GM23338 (cell line): ENCODE results near the gene RRBP1. TPM values are rescaled to one million over a fixed set of nuclear protein-coding genes. Genes with fewer than 3 reads are reported as not detected.

Experiments used
- ATAC-seq: fragments of 200-7000 bp; cut with Tn5 transposase; 3 replicates; pipeline ENCODE4 v1.9.1; 2020
- DNase-seq: peaks from one replicate; pipeline ENCODE4 v3.0.0-alpha.2; 2015; ENCODE audit warnings: low spot score
- H2AFZ ChIP-seq: fragments of 200-600 bp; sonication (generic); 2 replicates; pipeline ENCODE4 v1.8.0; 2016; ENCODE audit warnings: antibody characterized with exemption, mild to moderate bottlenecking, moderate library complexity
- H3F3A ChIP-seq: fragments of 200-600 bp; sonication (generic); replicated peaks from 2 replicates; pipeline ENCODE4 v1.8.0; 2017; ENCODE audit warnings: antibody characterized with exemption, mixed run types, low read depth
- H3K27ac ChIP-seq: fragments of 200-600 bp; sonication (generic); 2 replicates; pipeline ENCODE4 v1.6.1; 2016; ENCODE audit warnings: low read depth
- H3K27me3 ChIP-seq: fragments of 200-600 bp; sonication (generic); 2 replicates; pipeline ENCODE4 v1.8.0; 2016; ENCODE audit warnings: mild to moderate bottlenecking, mixed run types, moderate library complexity; ENCODE audit not compliant: insufficient read depth
- H3K36me3 ChIP-seq: fragments of 200-600 bp; sonication (generic); 2 replicates; pipeline ENCODE4 v1.8.0; 2016; ENCODE audit warnings: mild to moderate bottlenecking; ENCODE audit not compliant: insufficient read depth
- H3K4me1 ChIP-seq: fragments of 200-600 bp; sonication (generic); 2 replicates; pipeline ENCODE4 v1.8.0; 2016; ENCODE audit warnings: mild to moderate bottlenecking, moderate library complexity; ENCODE audit not compliant: insufficient read depth
- H3K4me2 ChIP-seq: fragments of 200-600 bp; sonication (generic); 2 replicates; pipeline ENCODE4 v1.7.1; 2017; ENCODE audit warnings: mixed run types
- H3K4me3 ChIP-seq: fragments of 200-600 bp; sonication (generic); 2 replicates; pipeline ENCODE4 v1.6.1; 2016; ENCODE audit warnings: mixed run types
- H3K79me2 ChIP-seq: fragments of 200-600 bp; sonication (generic); replicated peaks from 2 replicates; pipeline ENCODE4 v1.8.0; 2017; ENCODE audit warnings: mild to moderate bottlenecking; ENCODE audit not compliant: insufficient read depth
- H3K9me2 ChIP-seq: fragments of 200-600 bp; sonication (generic); 2 replicates; pipeline ENCODE4 v1.8.0; 2017; ENCODE audit not compliant: insufficient read depth
- H4K20me1 ChIP-seq: fragments of 200-600 bp; sonication (generic); replicated peaks from 2 replicates; pipeline ENCODE4 v1.8.0; 2017; ENCODE audit warnings: mild to moderate bottlenecking; ENCODE audit not compliant: insufficient read depth
- H3K27ac Mint-ChIP-seq: 2 replicates; pipeline ENCODE4 v1.8.0; 2020; ENCODE audit warnings: inconsistent platforms, mild to moderate bottlenecking, moderate library complexity, mixed read lengths
- H3K27me3 Mint-ChIP-seq: 3 replicates; pipeline ENCODE4 v1.8.0; 2022; ENCODE audit warnings: low read depth, mild to moderate bottlenecking, moderate library complexity, mixed read lengths, inconsistent platforms; ENCODE audit not compliant: insufficient read depth, poor library complexity
- H3K36me3 Mint-ChIP-seq: 3 replicates; pipeline ENCODE4 v1.8.0; 2021; ENCODE audit warnings: low read depth, mild to moderate bottlenecking, inconsistent platforms, moderate library complexity, mixed read lengths
- H3K4me1 Mint-ChIP-seq: 3 replicates; pipeline ENCODE4 v1.8.0; 2020; ENCODE audit warnings: mild to moderate bottlenecking, inconsistent platforms, mixed read lengths
- H3K4me3 Mint-ChIP-seq: 3 replicates; pipeline ENCODE4 v1.8.0; 2021; ENCODE audit warnings: moderate library complexity, mild to moderate bottlenecking, inconsistent platforms, mixed read lengths
- H3K9me3 Mint-ChIP-seq: 3 replicates; pipeline ENCODE4 v1.8.0; 2020; ENCODE audit warnings: moderate library complexity, mild to moderate bottlenecking, inconsistent platforms, mixed read lengths
- ETS1 ChIP-seq: IDR thresholded peaks from 2 replicates; pipeline ENCODE4 v1.6.1; 2016; ENCODE audit warnings: antibody characterized with exemption
- EZH2 ChIP-seq: fragments of 200-600 bp; sonication (generic); IDR thresholded peaks from one replicate; pipeline ENCODE4 v1.8.0; 2017; ENCODE audit warnings: antibody characterized with exemption, mild to moderate bottlenecking, low read depth; ENCODE audit not compliant: unreplicated experiment
- NANOG ChIP-seq: IDR thresholded peaks from 2 replicates; pipeline ENCODE4 v1.6.1; 2016; ENCODE audit warnings: antibody characterized with exemption, borderline replicate concordance
- POLR2AphosphoS5 ChIP-seq: IDR thresholded peaks from 2 replicates; pipeline ENCODE4 v1.6.1; 2016; ENCODE audit warnings: antibody characterized with exemption, low read depth
- REST ChIP-seq: IDR thresholded peaks from one replicate; pipeline ENCODE4 v1.6.1; 2018; ENCODE audit warnings: antibody characterized with exemption; ENCODE audit not compliant: unreplicated experiment
- STAT1 ChIP-seq: IDR thresholded peaks from one replicate; pipeline ENCODE4 v1.6.1; 2016; ENCODE audit warnings: antibody characterized with exemption; ENCODE audit not compliant: unreplicated experiment
- ZNF331 ChIP-seq: fragments of 250-450 bp; sonication (Bioruptor Pico); IDR thresholded peaks from 2 replicates; pipeline ENCODE4 v1.5.0; 2020; ENCODE audit warnings: low read depth, mild to moderate bottlenecking, moderate library complexity
- ZNF462 ChIP-seq: fragments of 250-450 bp; sonication (Bioruptor Pico); IDR thresholded peaks from 2 replicates; pipeline ENCODE4 v1.5.0; 2020; ENCODE audit warnings: mild to moderate bottlenecking, moderate library complexity
- polyA plus RNA-seq: library from polyadenylated mRNA; unstranded; fragments of >200 nt; fragmentation: Nextera tagmentation; extraction: Ambion mirVana; gene quantifications from 2 replicates; pipeline ENCODE4 v1.2.1, GENCODE V29; 2016
- total RNA-seq: library from RNA; depleted of rRNA; stranded (reverse); fragments of >200 nt; shearing (Covaris generic); gene quantifications from 2 replicates; pipeline ENCODE4 v1.2.3, GENCODE V29; 2014

RRBP1 gene
- total and polyA plus RNA-seq, 2 experiments from 2014 or later: 105 to 113 TPM

GRCh38 chr20:17675519-17676377 lies 6.3 kb downstream of the RRBP1 start:
- Histone ChIP-seq H3K9me2 (no peaks in the 10 kb centered on the region), H4K20me1 (peaks cover 75% of the 10 kb centered on the region), H3K27me3 (no peaks in the 10 kb centered on the region), H2AFZ (no peak overlapping the region), H3K36me3 (0 out of 2 replicates have a peak, but pooled peaks cover 5% of the 10 kb centered on the region), H3K4me2 (no peak overlapping the region), H3K4me3 (no peak overlapping the region), H3K27ac (no peak overlapping the region), H3K79me2 (peaks cover 100% of the 10 kb centered on the region), H3F3A (no peaks in the 10 kb centered on the region), H3K4me1 (peaks cover 20% of the 10 kb centered on the region)
- Mint-ChIP-seq H3K27me3 (peaks cover 5% of the 10 kb centered on the region), H3K4me3 (no peak overlapping the region), H3K4me1 (peaks cover 43% of the 10 kb centered on the region), H3K9me3 (no peaks in the 10 kb centered on the region), H3K36me3 (peaks cover 39% of the 10 kb centered on the region), H3K27ac (peak overlapping the region; percentile 38)
- TF ChIP-seq ZNF462 (CRISPR knock-in tag) (no peak), POLR2AphosphoS5 (no peak), REST (no peak), STAT1 (no peak), ETS1 (no peak), ZNF331 (CRISPR knock-in tag) (no peak), NANOG (no peak), EZH2 (no peak)
- no peak for ATAC-seq
- DNase-seq: no peak
